Measurements from ENCODE around the gene NAMPT.

Gene NAMPT

DNA sequence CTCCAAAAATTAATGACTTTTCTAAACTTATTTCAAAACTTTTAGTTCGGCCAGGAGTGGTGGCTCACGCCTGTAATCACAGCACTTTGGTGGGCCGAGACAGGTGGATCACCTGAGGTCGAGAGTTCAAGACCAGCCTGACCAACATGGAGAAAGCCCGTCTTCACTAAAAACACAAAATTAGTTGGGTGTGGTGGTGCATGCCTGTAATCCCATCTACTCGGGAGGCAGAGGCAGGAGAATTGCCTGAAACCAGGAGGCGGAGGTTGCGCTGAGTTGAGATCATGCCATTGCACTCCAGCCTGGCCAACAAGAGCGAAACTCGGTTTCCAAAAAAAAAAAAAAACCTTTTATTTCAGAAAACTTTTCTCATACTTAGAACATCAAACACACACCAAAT lies 8.3 kb downstream of the NAMPT start:
- no peaks in the 10 kb centered on the region for H3K9me3 ChIP-seq
- DNase-seq (ENCODE audit: low spot score in 2 of 2): no peak
- H3K27me3 ChIP-seq (ENCODE audit: low read depth): no peaks in the 10 kb centered on the region
- no peak overlapping the region for H3K4me3 ChIP-seq
- in situ Hi-C loops (cut with MboI; ENCODE audit: low sequenced_read_pairs): no loop called here
- peaks cover 27% of the 10 kb centered on the region for H3K36me3 ChIP-seq (replicated peaks)
- H3K4me1 ChIP-seq: no peaks in the 10 kb centered on the region; the same call in 1 of the 2 replicates

- H3K4me3 ChIP-seq: no peak overlapping the region
- in situ Hi-C loops (cut with MboI; ENCODE audit: low sequenced_read_pairs): no loop called here
- DNase-seq (ENCODE audit: low spot score in 2 of 2): no peak
- no peaks in the 10 kb centered on the region for H3K27me3 ChIP-seq (ENCODE audit: low read depth)
- H3K36me3 ChIP-seq (replicated peaks): peaks cover 47% of the 10 kb centered on the region
- H3K9me3 ChIP-seq: no peaks in the 10 kb centered on the region
- no peaks in the 10 kb centered on the region for H3K4me1 ChIP-seq
These were observed 11.6 kb downstream of the NAMPT start for GRCh38 chr7:106273009-106273668.

GRCh38 chr7:106270122-106270977 lies 14.4 kb downstream of the NAMPT start:
- peaks cover 58% of the 10 kb centered on the region for H3K36me3 ChIP-seq (replicated peaks)
- in situ Hi-C loops (cut with MboI; ENCODE audit: low sequenced_read_pairs): no loop called here
- H3K27me3 ChIP-seq (ENCODE audit: low read depth): no peaks in the 10 kb centered on the region
- H3K4me3 ChIP-seq: no peak overlapping the region
- H3K4me1 ChIP-seq: no peaks in the 10 kb centered on the region
- no peak for DNase-seq (ENCODE audit: low spot score in 2 of 2)
- H3K9me3 ChIP-seq: no peaks in the 10 kb centered on the region

DNA sequence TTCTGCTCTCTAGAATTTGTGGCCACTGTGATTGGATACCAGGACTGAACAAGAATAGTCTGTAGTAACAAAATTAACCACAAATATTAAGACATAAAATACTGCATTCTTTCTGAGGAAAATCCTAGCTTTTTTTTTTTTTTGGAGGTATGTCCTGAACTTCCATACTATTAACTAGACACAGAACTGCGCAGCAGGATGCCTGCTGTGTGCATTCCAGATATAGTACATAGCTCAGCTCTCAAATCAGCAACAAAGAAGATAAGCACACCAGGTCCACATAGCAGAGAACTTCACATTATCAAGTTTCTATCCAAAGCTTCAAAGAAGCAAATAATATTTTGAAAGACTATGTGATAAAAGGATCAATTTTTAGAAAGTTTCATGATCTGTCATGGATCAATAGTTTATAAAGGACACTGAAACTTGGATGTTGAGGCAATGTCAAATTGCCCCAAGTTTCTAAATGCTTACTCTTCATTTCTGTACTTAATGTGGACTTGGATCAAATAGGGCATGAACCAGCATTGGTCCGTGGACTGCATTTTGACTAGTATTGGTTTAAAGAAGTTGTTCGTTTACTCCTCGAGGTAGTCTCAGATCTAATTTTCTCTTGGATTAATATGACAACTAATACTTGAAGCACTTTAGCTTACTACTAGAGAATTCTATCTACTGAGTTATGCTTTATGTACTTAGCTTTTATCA lies 15.4 kb downstream of the NAMPT start:
- Histone ChIP-seq H3K4me1 (no peaks in the 10 kb centered on the region), H3K27me3 (ENCODE audit: low read depth) (no peaks in the 10 kb centered on the region), H3K4me3 (no peak overlapping the region), H3K36me3 (replicated peaks) (peaks cover 59% of the 10 kb centered on the region), H3K9me3 (no peaks in the 10 kb centered on the region)
- in situ Hi-C loops (cut with MboI; ENCODE audit: low sequenced_read_pairs): no loop called here
- no peak for DNase-seq (ENCODE audit: low spot score in 2 of 2)

DNA sequence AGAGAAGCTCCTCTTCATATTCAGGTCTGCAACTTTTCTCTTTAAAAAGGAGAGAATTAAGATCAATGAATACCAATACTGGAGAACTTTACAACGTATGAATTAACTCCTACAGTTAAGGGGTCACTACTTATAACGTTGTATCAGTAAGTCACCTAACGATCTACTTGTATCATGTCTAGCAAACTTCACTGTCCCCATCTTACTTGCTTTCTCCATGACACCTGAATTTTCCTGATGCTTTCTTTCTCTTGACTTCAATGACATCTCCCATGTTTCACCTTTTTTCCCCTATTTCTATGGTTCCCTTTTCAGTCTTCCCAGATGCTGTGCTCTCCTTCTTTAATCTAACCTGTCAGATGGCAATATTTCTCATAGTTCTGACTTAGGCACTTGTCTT lies 19.6 kb downstream of the NAMPT start:
- Histone ChIP-seq H3K27me3 (ENCODE audit: low read depth) (no peaks in the 10 kb centered on the region), H3K4me1 (peaks cover 7% of the 10 kb centered on the region), H3K9me3 (no peaks in the 10 kb centered on the region), H3K36me3 (replicated peaks) (peaks cover 58% of the 10 kb centered on the region), H3K4me3 (no peak overlapping the region)
- in situ Hi-C loops (cut with MboI; ENCODE audit: low sequenced_read_pairs): no loop called here
- no peak for DNase-seq (ENCODE audit: low spot score in 2 of 2)

- Histone ChIP-seq H3K27me3 (ENCODE audit: low read depth) (no peaks in the 10 kb centered on the region), H3K9me3 (no peaks in the 10 kb centered on the region), H3K4me1 (peaks cover 9% of the 10 kb centered on the region), H3K36me3 (replicated peaks) (peaks cover 45% of the 10 kb centered on the region), H3K4me3 (no peak overlapping the region)
- in situ Hi-C loops (cut with MboI; ENCODE audit: low sequenced_read_pairs): no loop called here
- no peak for DNase-seq (ENCODE audit: low spot score in 2 of 2)
These were observed 22.4 kb downstream of the NAMPT start for GRCh38 chr7:106262221-106262881.

DNA sequence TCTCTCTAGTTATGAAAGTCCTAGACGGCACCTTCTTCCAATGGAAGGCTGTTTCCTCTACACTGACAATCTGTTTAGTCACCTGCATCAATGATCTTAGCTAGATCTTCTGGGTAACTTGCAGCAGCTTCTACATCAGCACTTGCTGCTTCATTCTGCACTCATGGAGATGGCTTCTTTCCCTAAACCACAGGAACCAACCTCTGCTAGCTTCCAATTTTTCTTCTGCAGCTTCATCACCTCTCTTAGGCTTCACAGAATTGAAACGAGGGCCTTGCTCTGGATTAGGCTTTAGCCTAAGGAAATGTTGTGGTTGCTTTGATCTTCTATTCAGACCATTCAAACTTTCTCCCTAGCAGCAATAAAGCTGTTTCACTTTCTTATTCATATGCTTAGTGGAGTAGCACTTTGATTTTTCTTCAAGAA lies 24.6 kb downstream of the NAMPT start:
- Histone ChIP-seq H3K9me3 (no peaks in the 10 kb centered on the region), H3K36me3 (replicated peaks) (peaks cover 38% of the 10 kb centered on the region), H3K27me3 (ENCODE audit: low read depth) (no peaks in the 10 kb centered on the region), H3K4me1 (peaks cover 9% of the 10 kb centered on the region), H3K4me3 (no peak overlapping the region)
- in situ Hi-C loops (cut with MboI; ENCODE audit: low sequenced_read_pairs): no loop called here
- DNase-seq (ENCODE audit: low spot score in 2 of 2): peak; percentile 17 to 86

- Histone ChIP-seq H3K36me3 (replicated peaks) (peaks cover 35% of the 10 kb centered on the region), H3K27me3 (ENCODE audit: low read depth) (no peaks in the 10 kb centered on the region), H3K4me1 (peaks cover 9% of the 10 kb centered on the region), H3K4me3 (no peak overlapping the region), H3K9me3 (no peaks in the 10 kb centered on the region)
- in situ Hi-C loops (cut with MboI; ENCODE audit: low sequenced_read_pairs): no loop called here
- no peak for DNase-seq (ENCODE audit: low spot score in 2 of 2)
These were observed 26.0 kb downstream of the NAMPT start for GRCh38 chr7:106258789-106259188.

DNA sequence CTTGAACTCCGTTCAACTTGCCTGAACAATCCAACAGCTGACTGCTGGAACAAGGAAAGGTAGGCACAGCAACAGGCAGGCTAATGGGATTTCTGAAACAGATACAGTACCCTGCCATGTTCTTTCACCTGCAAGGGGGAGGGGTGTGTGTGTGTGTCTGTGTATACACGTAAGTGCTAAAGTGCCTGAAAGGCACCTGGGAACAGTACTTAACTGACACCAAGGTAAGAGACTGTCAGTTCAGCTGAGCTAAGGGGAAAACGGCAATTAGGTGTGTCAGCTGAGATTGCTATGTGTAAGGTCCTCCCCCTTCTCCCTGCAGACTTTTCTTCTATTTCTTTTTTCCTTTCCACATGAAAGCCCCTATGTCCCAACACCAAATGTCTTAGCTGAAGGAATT lies 27.0 kb downstream of the NAMPT start:
- Histone ChIP-seq H3K27me3 (ENCODE audit: low read depth) (no peaks in the 10 kb centered on the region), H3K9me3 (no peaks in the 10 kb centered on the region), H3K4me3 (no peak overlapping the region), H3K4me1 (peaks cover 9% of the 10 kb centered on the region), H3K36me3 (replicated peaks) (peaks cover 36% of the 10 kb centered on the region)
- in situ Hi-C loops (cut with MboI; ENCODE audit: low sequenced_read_pairs): no loop called here
- no peak for DNase-seq (ENCODE audit: low spot score in 2 of 2)

DNA sequence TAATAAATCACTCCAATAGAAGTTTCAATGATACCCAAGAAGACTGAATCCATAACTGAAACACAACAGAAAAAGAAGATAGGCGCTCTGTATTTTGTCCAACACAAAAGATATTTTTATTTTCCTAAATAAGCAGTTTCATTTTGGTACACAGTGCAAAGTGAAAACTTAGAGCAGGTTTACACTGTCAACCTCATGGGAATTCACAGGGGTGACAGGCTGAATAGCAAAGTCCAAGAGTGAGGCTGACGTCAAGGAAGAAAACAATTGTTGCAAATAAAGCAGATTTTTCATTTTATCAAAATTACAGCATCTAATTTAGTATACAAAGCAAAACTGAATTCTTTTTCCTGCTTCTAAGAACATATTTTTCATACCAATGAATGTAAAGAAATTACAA lies 28.6 kb downstream of the NAMPT start:
- no peak for DNase-seq (ENCODE audit: low spot score in 2 of 2)
- Histone ChIP-seq H3K36me3 (replicated peaks) (peaks cover 31% of the 10 kb centered on the region), H3K9me3 (no peaks in the 10 kb centered on the region), H3K4me3 (no peak overlapping the region), H3K4me1 (peaks cover 9% of the 10 kb centered on the region), H3K27me3 (ENCODE audit: low read depth) (no peaks in the 10 kb centered on the region)
- in situ Hi-C loops (cut with MboI; ENCODE audit: low sequenced_read_pairs): no loop called here

GRCh38 chr7:106255246-106255645 lies 29.5 kb downstream of the NAMPT start:
- in situ Hi-C loops (cut with MboI; ENCODE audit: low sequenced_read_pairs): no loop called here
- H3K36me3 ChIP-seq (replicated peaks): peaks cover 32% of the 10 kb centered on the region
- no peak overlapping the region for H3K4me3 ChIP-seq
- H3K27me3 ChIP-seq (ENCODE audit: low read depth): no peaks in the 10 kb centered on the region
- H3K4me1 ChIP-seq: peaks cover 3% of the 10 kb centered on the region; the same call in 1 of the 2 replicates
- no peak for DNase-seq (ENCODE audit: low spot score in 2 of 2)
- H3K9me3 ChIP-seq: no peaks in the 10 kb centered on the region

DNA sequence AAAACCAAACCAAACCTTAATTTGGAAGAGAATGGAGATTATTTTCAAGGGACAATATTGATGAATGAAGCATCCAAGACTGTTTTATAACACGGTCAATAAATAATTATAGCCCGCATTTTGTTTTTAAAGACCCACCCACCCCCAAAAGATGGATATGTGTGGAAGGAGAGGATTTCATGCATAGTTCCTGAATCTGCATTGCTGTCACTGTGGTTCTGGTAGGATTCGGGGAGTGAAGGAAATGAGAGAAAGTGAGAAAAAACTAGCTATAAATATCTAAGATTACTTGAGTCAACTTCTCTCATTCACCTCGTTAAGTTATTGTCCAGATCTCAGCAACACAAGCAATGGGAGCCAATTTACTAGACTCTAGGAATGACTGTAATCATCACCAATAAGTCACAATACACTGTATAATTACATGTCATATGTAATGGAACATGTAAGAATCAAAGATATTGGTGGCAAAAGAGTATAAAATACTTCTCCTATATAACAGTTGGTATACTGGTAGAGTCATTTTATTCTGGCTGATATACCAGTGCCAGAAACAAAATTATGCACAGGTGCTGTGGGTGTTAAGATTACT lies 30.2 kb downstream of the NAMPT start:
- Histone ChIP-seq H3K27me3 (ENCODE audit: low read depth) (no peaks in the 10 kb centered on the region), H3K9me3 (no peaks in the 10 kb centered on the region), H3K36me3 (replicated peaks) (peaks cover 27% of the 10 kb centered on the region), H3K4me3 (no peak overlapping the region), H3K4me1 (no peaks in the 10 kb centered on the region)
- in situ Hi-C loops (cut with MboI; ENCODE audit: low sequenced_read_pairs): no loop called here
- DNase-seq (ENCODE audit: low spot score in 2 of 2): no peak

DNA sequence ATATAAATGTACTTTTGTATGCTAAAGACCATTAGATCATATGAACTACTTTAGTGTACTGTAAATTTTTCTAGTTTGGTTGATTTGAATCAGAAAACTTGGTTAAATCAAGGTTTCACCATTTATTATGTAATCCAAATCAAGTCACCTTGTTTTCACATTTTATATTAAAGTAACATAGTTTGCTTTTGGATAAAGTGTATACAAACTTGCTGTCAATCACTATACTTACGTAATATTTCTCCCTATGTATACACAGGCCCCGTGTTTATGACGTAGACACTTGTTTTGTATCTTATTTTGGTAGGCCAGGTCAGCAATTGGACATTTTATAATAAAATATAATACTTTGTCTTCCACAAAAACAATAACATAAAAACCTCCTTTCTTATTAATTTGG lies 32.2 kb downstream of the NAMPT start:
- H3K4me1 ChIP-seq: no peaks in the 10 kb centered on the region
- H3K9me3 ChIP-seq: no peaks in the 10 kb centered on the region
- no peaks in the 10 kb centered on the region for H3K27me3 ChIP-seq (ENCODE audit: low read depth)
- in situ Hi-C loops (cut with MboI; ENCODE audit: low sequenced_read_pairs): no loop called here
- H3K36me3 ChIP-seq (replicated peaks): peaks cover 23% of the 10 kb centered on the region
- no peak for DNase-seq (ENCODE audit: low spot score in 2 of 2)
- H3K4me3 ChIP-seq: no peak overlapping the region

Measured in HAP-1 (cell line).